HUDEP-2 (cell line): ENCODE data around the gene SAV1.

Experiments
- DNase-seq, 76 experiments: peaks; one replicate each; lab custom pipeline; 2025; ENCODE audit not compliant: unreplicated experiment in 76 of 76; lab: John Stamatoyannopoulos, UW

Gene SAV1

DNA sequence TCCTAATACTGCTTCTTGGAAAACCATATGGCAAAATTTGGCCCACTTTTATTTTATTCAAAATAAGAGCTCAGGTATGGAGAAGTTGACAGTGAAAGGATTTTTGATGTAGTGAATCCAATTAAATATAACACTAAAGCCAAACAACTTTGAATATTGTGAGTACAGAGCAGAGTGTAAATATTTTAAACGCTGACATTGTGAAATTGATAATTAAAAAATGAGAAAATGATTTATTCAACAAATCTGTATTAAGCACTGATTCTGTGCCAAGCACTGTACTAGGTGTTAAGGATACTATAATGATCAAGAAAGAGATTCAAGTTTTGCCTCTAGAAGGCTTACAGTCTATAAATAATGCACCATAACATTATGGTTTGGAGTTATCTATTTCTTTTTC is 57.6 kb downstream of the SAV1 start:
- DNase-seq = no peak

DNA sequence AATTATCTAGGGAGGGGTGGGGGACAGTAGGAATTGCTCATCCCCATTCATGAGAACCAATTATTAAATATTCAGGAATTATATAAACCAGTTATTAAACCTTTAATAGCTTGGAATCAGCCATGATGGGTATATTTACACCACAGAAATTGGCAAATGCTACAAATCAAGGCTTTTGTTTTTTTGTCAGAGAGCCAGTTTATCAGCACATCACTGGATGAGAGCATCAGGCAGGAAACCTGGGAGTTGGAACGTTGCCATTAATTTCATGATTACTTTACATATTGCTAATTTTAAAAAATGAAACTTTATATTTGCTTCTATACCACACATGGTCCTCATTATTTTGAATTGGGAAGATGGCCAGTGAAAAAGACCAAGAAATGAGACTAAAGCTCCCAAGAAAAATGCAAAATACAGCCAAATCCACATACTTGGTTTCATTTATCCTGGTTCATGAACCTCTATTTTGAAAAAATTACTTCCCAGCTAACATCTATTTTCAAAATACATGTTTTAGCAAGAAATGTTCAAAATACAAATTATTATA is 59.7 kb downstream of the SAV1 start:
- no peak for DNase-seq

GRCh38 chr14:50607761-50608160 is 60.3 kb downstream of the SAV1 start:
- no peak for DNase-seq

- no peak for DNase-seq
Observed at GRCh38 chr14:50607181-50607580, 60.9 kb downstream of the SAV1 start.

- DNase-seq = no peak
Observed at GRCh38 chr14:50606468-50606867, 61.6 kb downstream of the SAV1 start.

DNA sequence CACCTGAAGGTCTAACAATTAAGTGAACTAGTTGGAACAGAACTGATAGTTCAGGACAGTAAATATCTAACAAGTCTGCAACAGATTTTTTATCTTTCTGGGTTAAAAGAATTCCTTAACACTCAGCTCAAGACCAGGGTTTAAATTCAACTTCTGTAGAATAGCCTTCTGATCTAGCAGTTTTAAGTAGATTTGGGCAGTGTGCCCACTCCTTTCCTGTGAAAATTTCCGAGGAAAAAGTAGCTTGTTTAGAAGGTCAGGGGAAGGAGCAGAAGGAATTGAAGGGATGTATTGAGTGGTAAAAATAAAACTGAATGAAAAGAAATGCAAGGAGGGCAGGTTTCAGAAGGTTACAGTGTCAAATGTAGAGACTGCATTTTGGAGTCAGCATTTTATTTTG is 62.3 kb downstream of the SAV1 start:
- no peak for DNase-seq

- no peak for DNase-seq
Observed at GRCh38 chr14:50603565-50603964, 64.5 kb downstream of the SAV1 start.

GRCh38 chr14:50602035-50602434 is 66.1 kb downstream of the SAV1 start:
- no peak for DNase-seq

DNA sequence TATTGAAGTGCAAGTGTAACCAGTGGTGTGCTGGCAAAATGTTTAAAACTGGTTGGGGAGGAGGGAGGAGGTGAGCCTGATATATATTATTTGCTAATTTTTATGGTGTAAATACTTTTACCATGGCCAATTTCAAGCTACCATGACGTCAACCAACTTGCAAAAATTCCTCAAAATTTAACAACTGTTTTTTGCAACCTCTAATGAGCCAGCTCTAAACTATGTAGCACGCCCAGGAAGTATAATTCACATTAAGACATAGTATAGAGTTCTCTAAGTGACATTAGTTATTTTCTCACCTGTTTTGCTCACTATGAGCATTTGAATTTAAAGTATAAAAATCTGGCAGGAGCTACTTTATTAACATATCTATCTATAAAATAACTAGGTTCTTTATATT is 66.7 kb downstream of the SAV1 start:
- DNase-seq = no peak

GRCh38 chr14:50600849-50601248 is 67.3 kb downstream of the SAV1 start:
- DNase-seq = no peak

GRCh38 chr14:50599700-50600444 is 68.2 kb downstream of the SAV1 start:
- peak in 17 of 76 experiments; percentile 1 to 33 (median 12) for DNase-seq

- DNase-seq = no peak
Observed at GRCh38 chr14:50598765-50599164, 69.3 kb downstream of the SAV1 start.

GRCh38 chr14:50594577-50595316 is 73.4 kb downstream of the SAV1 start:
- no peak for DNase-seq

DNA sequence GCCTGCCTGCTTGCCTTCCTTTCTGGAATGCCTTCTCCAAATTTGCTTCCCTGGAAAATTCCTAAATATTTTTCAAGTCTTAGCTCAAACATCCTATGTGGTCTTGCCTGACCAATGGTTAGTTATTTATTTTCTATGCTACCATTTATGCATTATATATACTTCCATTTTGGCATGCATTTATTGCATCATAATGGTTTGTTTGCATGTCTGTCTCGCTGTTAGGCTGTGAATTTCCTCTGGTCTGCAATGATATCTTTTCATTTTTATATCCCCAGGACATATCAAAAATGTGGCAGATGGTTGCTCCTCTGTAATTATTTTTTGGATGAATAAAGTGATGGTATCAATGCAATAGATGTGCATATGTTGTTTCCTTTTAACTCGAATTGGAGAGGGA is 77.6 kb downstream of the SAV1 start:
- DNase-seq = no peak
